ENCODE results near the gene TMEM132D.

The TMEM132D gene

GRCh38 chr12:129873833-129874208 lies 30.0 kb downstream of the TMEM132D start:
- Histone ChIP-seq H3K36me3 (ENCODE audit: control insufficient read depth, insufficient read depth, low read length) (no peaks in the 10 kb centered on the region; the same call in 1 of the 2 replicates), H3K9me3 (ENCODE audit: control insufficient read depth, insufficient read depth, low read length) (peaks cover 39% of the 10 kb centered on the region), H3K4me3 (ENCODE audit: low read length) (no peak overlapping the region), H3K4me1 (ENCODE audit: control insufficient read depth, insufficient read depth, low read length) (no peaks in the 10 kb centered on the region), H3K27me3 (ENCODE audit: control insufficient read depth, insufficient read depth, low read length) (no peaks in the 10 kb centered on the region), H3K27ac (ENCODE audit: low read length) (no peak overlapping the region)
- no CpG with 5 or more reads among the region's 6 CpGs for WGBS (ENCODE audit: insufficient coverage, insufficient read length)
- no peak for DNase-seq (ENCODE audit: low read depth, low spot score)

GRCh38 chr12:129873111-129873832 lies 30.6 kb downstream of the TMEM132D start:
- Histone ChIP-seq H3K27ac (ENCODE audit: low read length) (no peak overlapping the region), H3K4me1 (ENCODE audit: control insufficient read depth, insufficient read depth, low read length) (no peaks in the 10 kb centered on the region), H3K4me3 (ENCODE audit: low read length) (no peak overlapping the region), H3K36me3 (ENCODE audit: control insufficient read depth, insufficient read depth, low read length) (no peaks in the 10 kb centered on the region; the same call in 1 of the 2 replicates), H3K27me3 (ENCODE audit: control insufficient read depth, insufficient read depth, low read length) (no peaks in the 10 kb centered on the region), H3K9me3 (ENCODE audit: control insufficient read depth, insufficient read depth, low read length) (peaks cover 43% of the 10 kb centered on the region)
- no CpG with 5 or more reads among the region's 13 CpGs for WGBS (ENCODE audit: insufficient coverage, insufficient read length)
- no peak for DNase-seq (ENCODE audit: low read depth, low spot score)

DNA sequence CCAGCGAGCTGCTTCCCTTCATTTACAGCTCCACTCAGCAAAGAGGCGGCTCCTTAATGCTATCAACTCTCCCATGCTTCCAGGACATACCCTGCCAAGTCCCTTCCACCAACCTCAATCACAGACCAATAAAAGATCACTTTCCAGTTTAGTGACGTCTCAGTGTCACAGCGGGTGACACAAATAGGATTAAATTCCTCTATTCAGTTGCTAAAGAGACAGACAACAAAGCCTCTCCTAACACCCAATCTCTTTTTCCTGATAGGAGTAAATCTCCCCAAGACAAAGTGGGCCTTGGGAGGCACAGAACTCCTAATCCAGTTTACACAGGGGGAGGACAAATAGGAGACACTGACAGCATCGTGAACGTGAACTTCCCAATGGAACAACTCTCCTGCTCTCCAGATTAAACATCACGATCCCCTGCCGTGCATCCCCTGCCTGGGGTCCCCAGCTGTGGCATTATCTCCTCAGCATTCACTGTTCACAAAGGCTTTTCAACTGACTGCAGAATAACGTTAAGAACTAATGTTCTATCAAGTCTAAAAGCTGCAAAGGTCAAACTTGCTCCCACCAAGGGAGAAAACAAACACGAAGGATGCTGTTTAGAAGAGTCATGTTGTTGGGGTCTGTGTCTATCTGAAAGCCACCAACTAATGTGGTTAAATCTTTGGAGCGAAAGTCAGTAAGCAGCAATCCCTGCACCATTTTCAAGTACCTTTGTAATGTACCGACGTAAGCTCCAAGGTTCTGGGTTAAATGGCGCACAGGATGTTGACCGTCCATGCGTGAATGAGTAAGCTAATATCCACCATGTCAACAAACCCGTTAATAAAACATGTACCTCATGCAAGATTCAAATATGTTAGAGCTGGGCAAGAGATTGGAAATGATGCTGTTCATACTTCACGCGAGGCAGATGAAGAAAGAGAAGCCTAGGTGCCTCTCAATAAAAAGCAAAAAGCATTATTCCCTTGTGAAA lies 31.5 kb downstream of the TMEM132D start:
- Histone ChIP-seq H3K4me1 (ENCODE audit: control insufficient read depth, insufficient read depth, low read length) (no peaks in the 10 kb centered on the region), H3K9me3 (ENCODE audit: control insufficient read depth, insufficient read depth, low read length) (peaks cover 45% of the 10 kb centered on the region), H3K27me3 (ENCODE audit: control insufficient read depth, insufficient read depth, low read length) (no peaks in the 10 kb centered on the region), H3K4me3 (ENCODE audit: low read length) (no peak overlapping the region), H3K27ac (ENCODE audit: low read length) (no peak overlapping the region), H3K36me3 (ENCODE audit: control insufficient read depth, insufficient read depth, low read length) (no peaks in the 10 kb centered on the region; the same call in 1 of the 2 replicates)
- WGBS (ENCODE audit: insufficient coverage, insufficient read length) = no CpG with 5 or more reads among the region's 19 CpGs
- no peak for DNase-seq (ENCODE audit: low read depth, low spot score)

GRCh38 chr12:129870796-129871195 lies 33.0 kb downstream of the TMEM132D start:
- Histone ChIP-seq H3K27me3 (ENCODE audit: control insufficient read depth, insufficient read depth, low read length) (no peaks in the 10 kb centered on the region), H3K4me3 (ENCODE audit: low read length) (no peak overlapping the region), H3K9me3 (ENCODE audit: control insufficient read depth, insufficient read depth, low read length) (peaks cover 36% of the 10 kb centered on the region), H3K27ac (ENCODE audit: low read length) (no peak overlapping the region), H3K4me1 (ENCODE audit: control insufficient read depth, insufficient read depth, low read length) (no peaks in the 10 kb centered on the region), H3K36me3 (ENCODE audit: control insufficient read depth, insufficient read depth, low read length) (no peaks in the 10 kb centered on the region; the same call in 1 of the 2 replicates)
- DNase-seq (ENCODE audit: low read depth, low spot score) = no peak
- no CpG with 5 or more reads among the region's 5 CpGs for WGBS (ENCODE audit: insufficient coverage, insufficient read length)

DNA sequence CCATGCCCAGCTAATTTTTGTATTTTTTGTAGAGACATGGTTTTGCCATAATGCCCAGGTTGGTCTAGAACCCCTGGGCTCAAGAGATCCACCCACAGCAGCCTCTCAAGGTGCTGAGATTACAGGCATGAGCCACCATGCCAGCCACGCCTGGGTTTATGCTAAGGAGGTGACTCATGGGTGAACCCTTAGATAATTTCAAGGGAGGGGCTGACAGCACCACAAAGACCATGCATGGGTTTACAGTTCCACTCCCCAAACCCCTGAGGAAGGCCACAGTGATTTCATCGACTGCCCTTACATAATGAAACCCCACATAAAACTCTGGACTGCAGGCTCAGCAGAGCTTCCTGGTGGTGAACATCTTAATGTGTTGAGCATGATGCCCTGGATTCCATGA lies 33.7 kb downstream of the TMEM132D start:
- no peak for DNase-seq (ENCODE audit: low read depth, low spot score)
- Histone ChIP-seq H3K27ac (ENCODE audit: low read length) (no peak overlapping the region), H3K4me1 (ENCODE audit: control insufficient read depth, insufficient read depth, low read length) (no peaks in the 10 kb centered on the region), H3K27me3 (ENCODE audit: control insufficient read depth, insufficient read depth, low read length) (no peaks in the 10 kb centered on the region), H3K36me3 (ENCODE audit: control insufficient read depth, insufficient read depth, low read length) (no peaks in the 10 kb centered on the region; the same call in 1 of the 2 replicates), H3K4me3 (ENCODE audit: low read length) (no peak overlapping the region), H3K9me3 (ENCODE audit: control insufficient read depth, insufficient read depth, low read length) (peaks cover 36% of the 10 kb centered on the region)
- no CpG with 5 or more reads among the region's 2 CpGs for WGBS (ENCODE audit: insufficient coverage, insufficient read length)

DNA sequence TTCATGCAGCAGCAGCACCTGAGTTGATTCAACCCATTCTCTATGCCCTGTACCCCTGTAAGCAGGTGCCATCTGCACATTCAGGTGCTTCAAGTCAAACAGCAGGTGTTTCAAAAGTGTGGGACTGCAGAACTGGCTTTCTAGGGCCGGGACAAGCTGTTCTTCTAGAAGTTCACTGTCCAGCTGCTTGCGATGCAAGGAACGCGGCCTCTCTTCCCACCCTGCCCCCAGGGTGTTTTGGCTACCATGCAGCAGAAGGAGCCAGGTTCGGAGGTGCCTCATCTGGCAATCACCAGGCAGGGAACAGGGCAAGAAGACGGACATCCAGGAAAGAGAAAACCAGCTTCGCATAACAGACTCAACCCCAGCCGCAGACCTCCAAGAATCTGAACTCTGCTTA lies 35.2 kb downstream of the TMEM132D start:
- no peaks in the 10 kb centered on the region for H3K27me3 ChIP-seq (ENCODE audit: control insufficient read depth, insufficient read depth, low read length)
- peaks cover 32% of the 10 kb centered on the region for H3K9me3 ChIP-seq (ENCODE audit: control insufficient read depth, insufficient read depth, low read length)
- no peak for DNase-seq (ENCODE audit: low read depth, low spot score)
- no peaks in the 10 kb centered on the region; the same call in 1 of the 2 replicates for H3K36me3 ChIP-seq (ENCODE audit: control insufficient read depth, insufficient read depth, low read length)
- H3K4me3 ChIP-seq (ENCODE audit: low read length) = no peak overlapping the region
- no peak overlapping the region for H3K27ac ChIP-seq (ENCODE audit: low read length)
- no peaks in the 10 kb centered on the region for H3K4me1 ChIP-seq (ENCODE audit: control insufficient read depth, insufficient read depth, low read length)
- WGBS (ENCODE audit: insufficient coverage, insufficient read length) = no CpG with 5 or more reads among the region's 8 CpGs

DNA sequence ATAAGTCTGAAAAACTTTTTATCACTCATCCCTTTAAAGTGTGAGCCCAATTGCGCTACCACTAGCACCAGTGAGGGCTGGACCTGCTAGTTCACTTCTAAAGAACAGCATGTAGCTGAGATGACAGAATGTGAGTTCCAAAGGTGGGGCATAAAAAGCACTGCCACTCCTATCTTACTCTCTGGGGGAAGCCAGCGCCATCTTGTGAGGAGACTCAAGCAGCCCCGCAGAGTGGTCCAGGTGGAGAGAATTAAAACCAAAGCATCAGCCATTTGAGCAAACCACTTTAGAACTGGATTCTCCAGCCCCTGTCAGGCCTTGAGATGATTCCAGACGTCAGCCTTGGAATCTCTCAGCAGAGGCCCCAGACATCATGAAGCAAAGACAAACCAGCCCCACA lies 39.9 kb downstream of the TMEM132D start:
- Histone ChIP-seq H3K36me3 (ENCODE audit: control insufficient read depth, insufficient read depth, low read length) (no peaks in the 10 kb centered on the region; the same call in 1 of the 2 replicates), H3K27me3 (ENCODE audit: control insufficient read depth, insufficient read depth, low read length) (no peaks in the 10 kb centered on the region), H3K4me3 (ENCODE audit: low read length) (no peak overlapping the region), H3K27ac (ENCODE audit: low read length) (no peak overlapping the region), H3K4me1 (ENCODE audit: control insufficient read depth, insufficient read depth, low read length) (no peaks in the 10 kb centered on the region), H3K9me3 (ENCODE audit: control insufficient read depth, insufficient read depth, low read length) (peaks cover 17% of the 10 kb centered on the region)
- DNase-seq (ENCODE audit: low read depth, low spot score) = no peak
- WGBS (ENCODE audit: insufficient coverage, insufficient read length) = no CpG with 5 or more reads among the region's 4 CpGs

DNA sequence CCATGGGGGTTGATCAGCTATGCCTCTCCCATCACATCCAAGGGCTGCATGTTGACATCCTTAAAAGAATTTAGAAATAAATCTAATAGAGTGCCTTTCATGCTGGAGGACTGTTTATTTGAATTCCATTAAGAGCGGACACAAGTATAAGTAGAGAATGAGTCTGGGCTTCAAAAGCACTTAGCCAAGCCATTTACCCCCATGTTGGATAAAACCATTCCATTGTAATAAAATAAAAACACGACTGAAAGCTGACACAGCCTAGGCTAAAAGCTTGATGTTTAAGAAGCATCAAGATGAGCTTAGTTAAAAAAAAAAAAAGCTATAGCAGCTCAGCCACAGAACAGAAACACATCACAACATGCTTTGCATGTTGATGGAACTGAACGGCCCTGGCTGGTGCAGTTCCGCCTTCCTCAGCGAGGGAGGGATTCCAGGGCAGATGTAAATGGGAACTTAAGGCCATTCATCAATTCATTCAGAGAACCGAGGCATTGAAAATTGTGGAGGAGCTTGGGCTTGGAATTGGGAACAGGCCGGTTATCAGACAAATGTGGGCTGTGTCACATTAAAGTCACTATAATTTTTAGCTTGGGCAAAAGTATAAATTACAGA lies 41.2 kb downstream of the TMEM132D start:
- no CpG with 5 or more reads among the region's 7 CpGs for WGBS (ENCODE audit: insufficient coverage, insufficient read length)
- Histone ChIP-seq H3K9me3 (ENCODE audit: control insufficient read depth, insufficient read depth, low read length) (peaks cover 8% of the 10 kb centered on the region), H3K27me3 (ENCODE audit: control insufficient read depth, insufficient read depth, low read length) (no peaks in the 10 kb centered on the region), H3K36me3 (ENCODE audit: control insufficient read depth, insufficient read depth, low read length) (no peaks in the 10 kb centered on the region), H3K4me1 (ENCODE audit: control insufficient read depth, insufficient read depth, low read length) (no peaks in the 10 kb centered on the region), H3K4me3 (ENCODE audit: low read length) (no peak overlapping the region), H3K27ac (ENCODE audit: low read length) (no peak overlapping the region)
- no peak for DNase-seq (ENCODE audit: low read depth, low spot score)

DNA sequence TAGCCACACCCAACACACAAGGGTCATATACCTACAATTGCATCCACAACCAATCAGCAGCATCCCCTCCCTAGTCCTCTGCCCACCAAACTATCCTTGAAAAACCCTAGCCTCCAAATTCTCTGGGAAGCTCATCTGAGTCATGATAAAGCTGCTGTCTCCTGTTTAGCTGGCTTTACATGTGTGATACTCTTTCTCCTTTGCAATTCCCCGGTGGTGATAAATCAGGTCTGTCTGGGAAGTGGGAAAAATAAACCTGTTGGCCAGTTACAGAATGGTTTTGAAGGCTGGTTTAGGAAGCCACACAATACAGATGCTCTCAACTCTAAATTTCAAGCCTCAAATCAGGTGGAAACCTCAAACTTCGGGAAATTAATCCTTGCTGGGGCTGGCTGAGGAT lies 41.9 kb downstream of the TMEM132D start:
- peaks cover 8% of the 10 kb centered on the region for H3K9me3 ChIP-seq (ENCODE audit: control insufficient read depth, insufficient read depth, low read length)
- no peak overlapping the region for H3K27ac ChIP-seq (ENCODE audit: low read length)
- H3K36me3 ChIP-seq (ENCODE audit: control insufficient read depth, insufficient read depth, low read length) = no peaks in the 10 kb centered on the region
- no peaks in the 10 kb centered on the region for H3K4me1 ChIP-seq (ENCODE audit: control insufficient read depth, insufficient read depth, low read length)
- no peak overlapping the region for H3K4me3 ChIP-seq (ENCODE audit: low read length)
- H3K27me3 ChIP-seq (ENCODE audit: control insufficient read depth, insufficient read depth, low read length) = no peaks in the 10 kb centered on the region
- WGBS (ENCODE audit: insufficient coverage, insufficient read length) = no CpG with 5 or more reads among the region's 2 CpGs
- no peak for DNase-seq (ENCODE audit: low read depth, low spot score)

DNA sequence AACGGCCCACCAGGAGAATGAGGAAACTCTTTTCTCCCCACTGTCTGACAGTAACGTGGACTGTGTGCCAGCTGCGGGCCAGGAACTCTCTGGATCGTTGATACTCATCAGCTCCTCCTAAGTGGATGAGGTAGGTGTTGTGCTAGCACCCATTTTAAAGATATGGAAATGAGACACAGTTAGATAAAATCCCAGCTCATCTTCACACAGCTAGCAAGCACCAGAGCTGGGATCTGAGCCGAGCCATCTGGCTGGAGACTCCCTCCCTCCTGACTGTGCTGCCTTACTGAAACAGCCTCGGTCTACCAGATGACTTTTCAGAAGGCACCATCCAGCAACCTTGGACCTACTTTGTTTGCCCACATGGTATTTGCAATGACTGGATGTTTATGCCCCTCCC lies 49.2 kb downstream of the TMEM132D start:
- Histone ChIP-seq H3K27ac (ENCODE audit: low read length) (no peak overlapping the region), H3K9me3 (ENCODE audit: control insufficient read depth, insufficient read depth, low read length) (peaks cover 21% of the 10 kb centered on the region), H3K27me3 (ENCODE audit: control insufficient read depth, insufficient read depth, low read length) (no peaks in the 10 kb centered on the region), H3K4me3 (ENCODE audit: low read length) (no peak overlapping the region), H3K4me1 (ENCODE audit: control insufficient read depth, insufficient read depth, low read length) (no peaks in the 10 kb centered on the region), H3K36me3 (ENCODE audit: control insufficient read depth, insufficient read depth, low read length) (no peaks in the 10 kb centered on the region)
- DNase-seq (ENCODE audit: low read depth, low spot score) = no peak
- WGBS (ENCODE audit: insufficient coverage, insufficient read length) = no CpG with 5 or more reads among the region's 6 CpGs

All from iPS DF 6.9 (cell line).